ENCODE measurements around the gene RPS15. TPM values are rescaled to one million over a fixed set of nuclear protein-coding genes. Genes with fewer than 3 reads are reported as not detected.
A peak's percentile ranks its signal among the peaks of the same experiment; 100 is the strongest.

Gene RPS15
- total and polyA plus RNA-seq, 10 of the 15 experiments (the other 5 are each of a cell fraction or from before 2014, with no cell fraction given) = 559 to 3,158 (median 1,413) TPM

DNA sequence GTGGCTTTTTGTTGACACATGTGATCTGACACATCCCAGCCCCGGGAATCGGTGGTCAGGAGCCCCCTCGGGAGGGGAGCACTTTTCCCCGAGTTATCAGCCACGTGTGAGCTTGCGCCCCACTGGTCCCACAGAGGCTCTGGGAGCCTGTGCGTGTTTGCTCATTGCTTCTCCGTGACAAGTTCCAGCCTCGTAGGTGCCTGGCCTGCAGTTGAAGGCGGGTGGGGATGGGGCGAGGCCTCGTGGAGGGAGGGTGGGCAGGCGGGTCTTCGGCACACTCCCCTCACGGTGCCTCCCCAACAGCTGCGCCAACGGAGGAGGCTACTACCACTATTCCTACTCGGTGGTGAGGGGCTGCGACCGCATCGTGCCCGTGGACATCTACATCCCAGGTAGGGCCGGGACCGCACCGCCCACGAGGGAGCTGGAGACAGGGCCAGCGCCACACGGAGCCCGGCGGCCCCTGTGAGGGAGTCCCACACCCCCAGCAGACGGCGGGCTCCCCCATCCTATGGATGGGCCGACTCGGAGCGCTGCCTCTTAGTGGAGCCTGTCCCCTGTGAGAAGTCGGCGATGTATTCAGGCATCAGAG, 45.2 kb upstream of the RPS15 start (continued):
- TF ChIP-seq ASH2L (IDR thresholded peaks at IDR 0.05; ENCODE audit: borderline replicate concordance, low read depth) (no peak), ZBTB4 (CRISPR knock-in tag; IDR thresholded peaks at IDR 0.05) (no peak), KDM1A (IDR thresholded peaks at IDR 0.05; ENCODE audit: borderline replicate concordance) (no peak), TBL1XR1 (IDR thresholded peaks at IDR 0.05; ENCODE audit: low read depth, low read length) (no peak)
- TF ChIP-seq, protein P1, sequence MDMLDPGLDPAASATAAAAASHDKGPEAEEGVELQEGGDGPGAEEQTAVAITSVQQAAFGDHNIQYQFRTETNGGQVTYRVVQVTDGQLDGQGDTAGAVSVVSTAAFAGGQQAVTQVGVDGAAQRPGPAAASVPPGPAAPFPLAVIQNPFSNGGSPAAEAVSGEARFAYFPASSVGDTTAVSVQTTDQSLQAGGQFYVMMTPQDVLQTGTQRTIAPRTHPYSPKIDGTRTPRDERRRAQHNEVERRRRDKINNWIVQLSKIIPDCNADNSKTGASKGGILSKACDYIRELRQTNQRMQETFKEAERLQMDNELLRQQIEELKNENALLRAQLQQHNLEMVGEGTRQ (IDR thresholded peaks at IDR 0.05; ENCODE audit: borderline replicate concordance, low read depth, low read length) = no peak

DNA sequence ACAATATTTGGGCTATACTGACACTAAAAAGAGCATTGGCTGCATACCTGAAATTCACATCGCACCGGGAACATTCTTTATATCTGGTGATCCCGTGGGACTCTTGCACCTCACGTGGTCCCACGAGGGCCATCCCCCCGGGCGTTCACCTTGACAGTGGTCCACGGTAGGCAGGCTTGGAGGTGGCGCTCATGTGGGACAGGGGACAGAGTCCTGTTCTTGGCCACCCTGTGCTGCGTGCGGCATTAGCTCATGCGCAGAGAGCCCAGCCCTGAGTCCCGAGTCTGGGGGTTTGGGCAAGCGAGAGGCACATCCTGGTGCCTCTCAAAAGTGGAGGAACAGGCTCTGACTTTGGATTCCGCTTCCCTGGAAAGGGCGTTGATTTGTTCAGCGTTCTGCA, 44.4 kb upstream of the RPS15 start:
- Histone ChIP-seq H3K27me3 (replicated peaks in 1 of 2; ENCODE audit: control insufficient read depth in 2 of 2, insufficient read depth in 2 of 2, low read length in 1 of 2) (no peaks in the 10 kb centered on the region), H3K4me2 (ENCODE audit: control insufficient read depth, insufficient read depth) (no peak overlapping the region), H3K9ac (ENCODE audit: control insufficient read depth, insufficient read depth, low read length) (no peak overlapping the region), H3K27ac (ENCODE audit: control insufficient read depth, insufficient read depth) (no peak overlapping the region), H3K79me2 (ENCODE audit: control insufficient read depth, insufficient read depth, low read length) (no peaks in the 10 kb centered on the region), H3K9me3 (replicated peaks; ENCODE audit: control insufficient read depth, insufficient read depth, low read length) (no peaks in the 10 kb centered on the region), H4K20me1 (ENCODE audit: control insufficient read depth, insufficient read depth) (no peaks in the 10 kb centered on the region), H3K4me1 (ENCODE audit: control insufficient read depth, insufficient read depth, low read length) (no peaks in the 10 kb centered on the region), H3K36me3 (ENCODE audit: control insufficient read depth in 2 of 2, insufficient read depth in 2 of 2, low read length in 1 of 2) (peaks cover 6 to 7% of the 10 kb centered on the region in 2 experiments), H2AFZ (ENCODE audit: control insufficient read depth, low read depth, low read length) (no peak overlapping the region), H3K4me3 (no peak overlapping the region)
- ChIA-PET RAD21 (ENCODE audit: unreplicated experiment) (no interaction called here), CTCF (no interaction called here), SMC1A (ENCODE audit: uncharacterized antibody, unreplicated experiment) (no interaction called here), POLR2A (interaction anchor here (0.5 kb wide), 1 partner anchor 301 kb away, joined by 4 read pairs; no protein-coding TSS in a partner anchor)
- TF ChIP-seq IKZF1 (conservative IDR thresholded peaks at IDR 0.05) = no peak
- TF ChIP-seq POLR2AphosphoS5 (IDR thresholded peaks at IDR 0.05; ENCODE audit: low read length) = 0 out of 2 replicates have a peak, but pooled peaks have one; percentile 54
- ATAC-seq (no peak), FAIRE-seq (no peak), DNase-seq (ENCODE audit: low read depth, low spot score) (no peak)
- WGBS (ENCODE audit: insufficient coverage, insufficient replicate concordance, low lambda C conversion rate, missing lambda C conversion rate) = 78% methylated on average over 17 of the region's 17 CpGs
- BruUV-seq (replicated peaks) = no TSS peak
- in situ Hi-C loops (cut with MboI) (no loop called here), intact Hi-C loops (cut with micrococcal nuclease; ENCODE audit: unreplicated experiment) (no loop called here)
